Activated CD8-positive, alpha-beta memory T cell treated with anti-CD3 and anti-CD28 coated beads for 36 hours (primary cell): Measurements from ENCODE around the gene PCDHB12. TPM values are rescaled to one million over a fixed set of nuclear protein-coding genes. Genes with fewer than 3 reads are reported as not detected.
"Not testable (repeated sequence)": the region's sequence is repeated elsewhere in the genome, so short reads cannot be mapped to it uniquely, and the experiment has no call there.

Experiments
- CTCF ChIA-PET: fragments of 350-600 bp; sonication (Branson Sonifier 250); formaldehyde crosslinking; loops from one replicate; lab custom pipeline; 2021; ENCODE audit warnings: antibody characterized with exemption; lab: Charles Lee
- POLR2A ChIA-PET: fragments of 350-600 bp; sonication (Branson Sonifier 250); formaldehyde crosslinking; loops from one replicate; lab custom pipeline; 2021; ENCODE audit warnings: antibody characterized with exemption; lab: Charles Lee
- total RNA-seq, 2 experiments: library from RNA; stranded (reverse); gene quantifications; one replicate each; pipeline ENCODE4 v1.2.3, GENCODE V29; 2021

The PCDHB12 gene
- total RNA-seq, 2 experiments from 2014 or later: not detected

DNA sequence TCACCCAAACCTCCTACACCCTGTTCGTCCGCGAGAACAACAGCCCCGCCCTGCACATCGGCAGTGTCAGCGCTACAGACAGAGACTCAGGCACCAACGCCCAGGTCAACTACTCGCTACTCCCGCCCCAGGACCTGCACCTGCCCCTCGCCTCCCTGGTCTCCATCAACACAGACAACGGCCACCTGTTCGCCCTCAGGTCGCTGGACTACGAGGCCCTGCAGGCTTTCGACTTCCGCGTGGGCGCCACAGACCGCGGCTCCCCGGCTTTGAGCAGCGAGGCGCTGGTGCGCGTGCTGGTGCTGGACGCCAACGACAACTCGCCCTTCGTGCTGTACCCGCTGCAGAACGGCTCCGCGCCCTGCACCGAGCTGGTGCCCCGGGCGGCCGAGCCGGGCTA lies 7.4 kb upstream of the PCDHB12 start:
- CTCF ChIA-PET, POLR2A ChIA-PET: not testable (repeated sequence)

DNA sequence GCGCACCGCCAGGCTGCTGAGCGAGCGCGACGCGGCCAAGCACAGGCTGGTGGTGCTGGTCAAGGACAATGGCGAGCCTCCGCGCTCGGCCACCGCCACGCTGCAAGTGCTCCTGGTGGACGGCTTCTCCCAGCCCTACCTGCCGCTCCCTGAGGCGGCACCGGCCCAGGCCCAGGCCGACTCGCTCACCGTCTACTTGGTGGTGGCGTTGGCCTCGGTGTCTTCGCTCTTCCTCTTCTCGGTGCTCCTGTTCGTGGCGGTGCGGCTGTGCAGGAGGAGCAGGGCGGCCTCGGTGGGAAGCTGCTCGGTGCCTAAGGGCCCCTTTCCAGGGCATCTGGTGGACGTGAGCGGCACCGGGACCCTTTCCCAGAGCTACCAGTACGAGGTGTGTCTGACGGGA lies 6.9 kb upstream of the PCDHB12 start:
- POLR2A ChIA-PET: not testable (repeated sequence)
- CTCF ChIA-PET: interaction anchor here (0.7 kb wide), 1 partner anchor 357 kb away, joined by 3 read pairs; no protein-coding TSS in a partner anchor

DNA sequence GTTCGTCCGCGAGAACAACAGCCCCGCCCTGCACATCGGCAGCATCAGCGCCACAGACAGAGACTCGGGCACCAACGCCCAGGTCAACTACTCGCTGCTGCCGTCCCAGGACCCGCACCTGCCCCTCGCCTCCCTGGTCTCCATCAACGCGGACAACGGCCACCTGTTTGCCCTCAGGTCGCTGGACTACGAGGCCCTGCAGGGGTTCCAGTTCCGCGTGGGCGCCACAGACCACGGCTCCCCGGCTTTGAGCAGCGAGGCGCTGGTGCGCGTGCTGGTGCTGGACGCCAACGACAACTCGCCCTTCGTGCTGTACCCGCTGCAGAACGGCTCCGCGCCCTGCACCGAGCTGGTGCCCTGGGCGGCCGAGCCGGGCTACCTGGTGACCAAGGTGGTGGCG lies 1.8 kb downstream of the PCDHB12 start:
- POLR2A ChIA-PET, CTCF ChIA-PET: not testable (repeated sequence)

DNA sequence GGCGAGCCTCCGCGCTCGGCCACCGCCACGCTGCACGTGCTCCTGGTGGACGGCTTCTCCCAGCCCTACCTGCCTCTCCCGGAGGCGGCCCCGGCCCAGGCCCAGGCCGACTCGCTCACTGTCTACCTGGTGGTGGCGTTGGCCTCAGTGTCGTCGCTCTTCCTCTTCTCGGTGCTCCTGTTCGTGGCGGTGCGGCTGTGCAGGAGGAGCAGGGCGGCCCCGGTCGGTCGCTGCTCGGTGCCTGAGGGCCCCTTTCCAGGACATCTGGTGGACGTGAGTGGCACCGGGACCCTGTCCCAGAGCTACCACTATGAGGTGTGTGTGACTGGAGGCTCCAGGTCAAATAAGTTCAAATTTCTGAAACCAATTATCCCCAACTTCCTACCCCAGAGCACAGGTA lies 2.3 kb downstream of the PCDHB12 start:
- POLR2A ChIA-PET: not testable (repeated sequence)

DNA sequence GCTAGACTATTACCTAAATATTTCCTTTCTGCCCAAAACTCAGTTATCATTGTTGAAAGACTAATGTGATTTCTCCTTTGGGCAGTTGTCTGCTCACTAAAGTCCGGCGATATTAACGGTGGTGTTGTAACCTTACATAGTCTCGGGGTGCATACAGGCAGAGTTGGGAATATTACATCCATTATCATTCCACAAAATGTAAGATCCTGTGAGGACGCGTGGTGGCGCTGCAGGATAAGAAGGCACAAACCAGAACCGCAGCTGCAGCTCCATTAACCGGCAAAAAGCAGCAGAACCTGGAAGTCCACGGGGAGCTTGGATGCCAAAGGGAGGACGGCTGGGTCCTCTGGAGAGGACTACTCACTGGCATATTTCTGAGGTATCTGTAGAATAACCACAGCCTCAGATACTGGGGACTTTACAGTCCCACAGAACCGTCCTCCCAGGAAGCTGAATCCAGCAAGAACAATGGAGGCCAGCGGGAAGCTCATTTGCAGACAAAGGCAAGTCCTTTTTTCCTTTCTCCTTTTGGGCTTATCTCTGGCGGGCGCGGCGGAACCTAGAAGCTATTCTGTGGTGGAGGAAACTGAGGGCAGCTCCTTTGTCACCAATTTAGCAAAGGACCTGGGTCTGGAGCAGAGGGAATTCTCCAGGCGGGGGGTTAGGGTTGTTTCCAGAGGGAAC lies 5.3 kb downstream of the PCDHB12 start, which contains the start of gene PCDHB13:
TSS of gene PCDHB13 (plus strand) at position 264 of the 684 bp plus-strand sequence. CDS start at position 469, 205 bp downstream.
- CTCF ChIA-PET: not testable (repeated sequence)

More for the DNA sequence above, 2.3 kb downstream of the PCDHB12 start:
- CTCF ChIA-PET: not testable (repeated sequence)

DNA sequence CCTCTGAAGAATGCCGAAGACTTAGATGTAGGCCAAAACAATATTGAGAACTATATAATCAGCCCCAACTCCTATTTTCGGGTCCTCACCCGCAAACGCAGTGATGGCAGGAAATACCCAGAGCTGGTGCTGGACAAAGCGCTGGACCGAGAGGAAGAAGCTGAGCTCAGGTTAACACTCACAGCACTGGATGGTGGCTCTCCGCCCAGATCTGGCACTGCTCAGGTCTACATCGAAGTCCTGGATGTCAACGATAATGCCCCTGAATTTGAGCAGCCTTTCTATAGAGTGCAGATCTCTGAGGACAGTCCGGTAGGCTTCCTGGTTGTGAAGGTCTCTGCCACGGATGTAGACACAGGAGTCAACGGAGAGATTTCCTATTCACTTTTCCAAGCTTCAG lies 6.1 kb downstream of the PCDHB12 start:
- POLR2A ChIA-PET: interaction anchor here (0.7 kb wide), 1 partner anchor 271 kb away, joined by 3 read pairs; no protein-coding TSS in a partner anchor
- CTCF ChIA-PET: not testable (repeated sequence)

More for the DNA sequence above, 5.3 kb downstream of the PCDHB12 start, which contains the start of gene PCDHB13:
- POLR2A ChIA-PET: interaction anchor here (0.7 kb wide), 1 partner anchor 272 kb away, joined by 3 read pairs; no protein-coding TSS in a partner anchor

DNA sequence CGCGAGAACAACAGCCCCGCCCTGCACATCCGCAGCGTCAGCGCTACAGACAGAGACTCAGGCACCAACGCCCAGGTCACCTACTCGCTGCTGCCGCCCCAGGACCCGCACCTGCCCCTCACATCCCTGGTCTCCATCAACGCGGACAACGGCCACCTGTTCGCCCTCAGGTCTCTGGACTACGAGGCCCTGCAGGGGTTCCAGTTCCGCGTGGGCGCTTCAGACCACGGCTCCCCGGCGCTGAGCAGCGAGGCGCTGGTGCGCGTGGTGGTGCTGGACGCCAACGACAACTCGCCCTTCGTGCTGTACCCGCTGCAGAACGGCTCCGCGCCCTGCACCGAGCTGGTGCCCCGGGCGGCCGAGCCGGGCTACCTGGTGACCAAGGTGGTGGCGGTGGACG lies 7.0 kb downstream of the PCDHB12 start:
- CTCF ChIA-PET, POLR2A ChIA-PET: not testable (repeated sequence)

DNA sequence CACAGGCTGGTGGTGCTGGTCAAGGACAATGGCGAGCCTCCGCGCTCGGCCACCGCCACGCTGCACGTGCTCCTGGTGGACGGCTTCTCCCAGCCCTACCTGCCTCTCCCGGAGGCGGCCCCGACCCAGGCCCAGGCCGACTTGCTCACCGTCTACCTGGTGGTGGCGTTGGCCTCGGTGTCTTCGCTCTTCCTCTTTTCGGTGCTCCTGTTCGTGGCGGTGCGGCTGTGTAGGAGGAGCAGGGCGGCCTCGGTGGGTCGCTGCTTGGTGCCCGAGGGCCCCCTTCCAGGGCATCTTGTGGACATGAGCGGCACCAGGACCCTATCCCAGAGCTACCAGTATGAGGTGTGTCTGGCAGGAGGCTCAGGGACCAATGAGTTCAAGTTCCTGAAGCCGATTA lies 7.5 kb downstream of the PCDHB12 start:
- CTCF ChIA-PET, POLR2A ChIA-PET: not testable (repeated sequence)

DNA sequence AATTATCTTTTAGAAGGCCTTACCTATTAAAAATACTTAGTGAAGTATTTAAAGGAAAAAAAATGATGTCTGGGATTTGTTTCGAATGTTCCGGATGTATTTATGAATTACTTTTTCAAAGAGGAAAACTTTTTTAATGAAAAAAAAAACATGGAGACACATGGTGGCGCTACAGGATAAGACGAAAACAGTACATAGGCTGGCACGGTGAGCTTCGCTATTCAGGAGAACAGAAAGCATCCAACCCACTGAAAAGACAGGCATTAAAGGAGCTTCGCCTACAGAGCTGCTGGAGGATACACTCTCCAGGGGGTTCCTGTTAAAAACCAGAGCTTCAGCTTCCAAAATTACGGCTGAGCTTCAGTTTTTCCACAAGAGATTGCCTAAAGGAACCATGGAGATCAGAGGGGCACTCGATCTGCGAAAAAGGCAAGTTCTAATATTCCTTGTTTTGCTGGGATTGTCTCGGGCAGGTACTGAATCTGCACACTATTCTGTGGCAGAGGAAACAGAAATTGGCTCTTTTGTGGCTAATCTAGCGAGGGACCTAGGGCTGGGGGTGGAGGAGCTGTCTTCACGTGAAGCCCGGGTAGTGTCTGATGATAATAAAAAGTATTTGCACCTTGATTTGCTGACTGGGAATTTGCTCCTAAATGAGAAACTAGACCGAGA lies 14.7 kb downstream of the PCDHB12 start, which contains the start of gene PCDHB14:
TSS of gene PCDHB14 (plus strand) at position 232 of the 672 bp plus-strand sequence. CDS start at position 395, 163 bp downstream.
- CTCF ChIA-PET: no interaction called here

DNA sequence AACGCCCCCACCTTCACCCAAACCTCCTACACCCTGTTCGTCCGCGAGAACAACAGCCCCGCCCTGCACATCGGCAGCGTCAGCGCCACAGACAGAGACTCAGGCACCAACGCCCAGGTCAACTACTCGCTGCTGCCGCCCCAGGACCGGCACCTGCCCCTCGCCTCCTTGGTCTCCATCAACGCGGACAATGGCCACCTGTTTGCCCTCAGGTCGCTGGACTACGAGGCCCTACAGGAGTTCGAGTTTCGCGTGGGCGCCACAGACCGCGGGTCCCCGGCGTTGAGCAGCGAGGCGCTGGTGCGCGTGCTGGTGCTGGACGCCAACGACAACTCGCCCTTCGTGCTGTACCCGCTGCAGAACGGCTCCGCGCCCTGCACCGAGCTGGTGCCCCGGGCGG lies 16.3 kb downstream of the PCDHB12 start:
- POLR2A ChIA-PET, CTCF ChIA-PET: not testable (repeated sequence)

More for the DNA sequence above, 14.7 kb downstream of the PCDHB12 start, which contains the start of gene PCDHB14:
- POLR2A ChIA-PET: no interaction called here

DNA sequence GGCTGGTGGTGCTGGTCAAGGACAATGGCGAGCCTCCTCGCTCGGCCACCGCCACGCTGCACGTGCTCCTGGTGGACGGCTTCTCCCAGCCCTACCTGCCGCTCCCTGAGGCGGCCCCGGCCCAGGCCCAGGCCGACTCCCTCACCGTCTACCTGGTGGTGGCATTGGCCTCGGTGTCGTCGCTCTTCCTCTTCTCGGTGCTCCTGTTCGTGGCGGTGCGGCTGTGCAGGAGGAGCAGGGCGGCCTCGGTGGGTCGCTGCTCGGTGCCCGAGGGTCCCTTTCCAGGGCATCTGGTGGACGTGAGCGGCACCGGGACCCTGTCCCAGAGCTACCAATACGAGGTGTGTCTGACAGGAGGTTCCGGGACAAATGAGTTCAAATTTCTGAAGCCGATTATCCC lies 16.9 kb downstream of the PCDHB12 start:
- CTCF ChIA-PET, POLR2A ChIA-PET: not testable (repeated sequence)

DNA sequence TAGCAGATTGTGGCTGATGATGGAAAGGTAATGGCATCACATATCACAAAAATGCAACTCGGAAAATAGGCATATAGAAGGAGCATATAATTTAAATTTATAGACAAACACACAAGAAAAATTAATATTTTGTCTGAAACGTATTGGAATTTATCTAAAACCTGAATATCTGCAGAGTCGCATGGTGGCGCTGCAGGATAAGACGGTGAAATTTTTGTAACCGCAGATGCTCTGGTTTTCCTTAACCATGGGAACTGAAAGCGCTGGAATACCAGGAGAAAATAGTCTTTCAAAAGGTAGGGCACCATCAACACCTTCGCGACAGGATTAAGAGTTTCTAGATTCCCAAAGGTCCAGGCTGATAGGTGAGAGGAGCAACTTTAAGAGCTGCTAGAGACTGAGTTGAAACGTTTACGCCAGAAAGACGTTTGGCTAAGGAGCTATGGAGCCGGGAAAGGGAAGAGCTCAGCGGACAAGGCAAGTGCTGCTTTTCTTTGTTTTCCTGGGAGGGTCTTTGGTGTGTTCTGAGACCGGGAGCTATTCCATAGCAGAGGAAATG lies 25.7 kb downstream of the PCDHB12 start:
- POLR2A ChIA-PET: no interaction called here
- CTCF ChIA-PET: interaction anchor here (0.5 kb wide), 1 partner anchor 148 kb away, joined by 3 read pairs; no protein-coding TSS in a partner anchor

DNA sequence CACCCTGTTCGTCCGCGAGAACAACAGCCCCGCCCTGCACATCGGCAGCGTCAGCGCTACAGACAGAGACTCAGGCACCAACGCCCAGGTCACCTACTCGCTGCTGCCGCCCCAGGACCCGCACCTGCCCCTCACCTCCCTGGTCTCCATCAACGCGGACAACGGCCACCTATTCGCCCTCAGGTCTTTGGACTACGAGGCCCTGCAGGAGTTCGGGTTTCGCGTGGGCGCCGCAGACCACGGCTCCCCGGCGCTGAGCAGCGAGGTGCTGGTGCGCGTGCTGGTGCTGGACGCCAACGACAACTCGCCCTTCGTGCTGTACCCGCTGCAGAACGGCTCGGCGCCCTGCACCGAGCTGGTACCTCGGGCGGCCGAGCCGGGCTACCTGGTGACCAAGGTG lies 27.4 kb downstream of the PCDHB12 start:
- CTCF ChIA-PET, POLR2A ChIA-PET: not testable (repeated sequence)

DNA sequence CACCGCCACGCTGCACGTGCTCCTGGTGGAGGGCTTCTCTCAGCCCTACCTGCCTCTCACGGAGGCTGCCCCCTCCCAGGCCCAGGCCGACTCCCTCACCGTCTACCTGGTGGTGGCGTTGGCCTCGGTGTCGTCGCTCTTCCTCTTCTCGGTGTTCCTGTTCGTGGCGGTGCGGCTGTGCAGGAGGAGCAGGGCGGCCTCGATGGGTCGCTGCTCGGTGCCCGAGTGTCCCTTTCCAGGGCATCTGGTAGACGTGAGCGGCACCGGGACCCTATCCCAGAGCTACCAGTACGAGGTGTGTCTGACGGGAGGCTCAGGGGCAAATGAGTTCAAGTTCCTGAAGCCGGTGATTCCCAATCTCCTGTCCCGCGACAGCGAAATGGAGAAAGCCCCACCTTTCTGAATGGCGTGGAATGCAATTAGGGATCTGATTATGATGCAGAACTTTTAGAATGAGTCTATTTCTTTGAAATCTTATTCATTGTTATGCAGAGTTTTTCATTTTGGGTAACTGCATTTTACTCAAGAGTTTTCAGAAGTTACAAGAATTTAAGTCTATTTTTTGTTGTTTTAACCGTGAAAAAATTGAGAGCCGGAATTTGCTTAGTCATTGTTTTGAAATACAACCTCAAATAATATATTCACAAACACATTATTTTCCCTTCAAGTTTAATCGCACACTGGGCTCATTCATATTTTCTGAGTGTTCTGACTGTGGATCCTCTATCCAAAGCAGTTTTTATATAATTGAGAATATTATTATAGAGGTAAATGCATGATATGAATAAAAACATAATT lies 28.2 kb downstream of the PCDHB12 start:
- ChIA-PET CTCF (no interaction called here), POLR2A (no interaction called here)

DNA sequence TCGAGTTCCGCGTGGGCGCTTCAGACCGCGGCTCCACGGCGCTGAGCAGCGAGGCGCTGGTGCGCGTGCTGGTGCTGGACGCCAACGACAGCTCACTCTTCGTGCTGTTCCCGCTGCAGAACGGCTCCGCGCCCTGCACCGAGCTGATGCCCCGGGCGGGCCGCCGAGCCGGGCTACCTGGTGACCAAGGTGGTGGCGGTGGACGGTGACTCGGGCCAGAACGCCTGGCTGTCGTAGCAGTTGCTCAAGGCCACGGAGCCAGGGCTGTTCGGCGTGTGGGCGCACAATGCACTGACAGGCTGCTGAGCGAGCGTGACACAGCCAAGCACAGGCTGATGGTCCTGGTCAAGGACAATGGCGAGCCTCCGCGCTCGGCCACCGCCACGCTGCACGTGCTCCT lies 33.0 kb downstream of the PCDHB12 start:
- ChIA-PET CTCF (no interaction called here), POLR2A (no interaction called here)

DNA sequence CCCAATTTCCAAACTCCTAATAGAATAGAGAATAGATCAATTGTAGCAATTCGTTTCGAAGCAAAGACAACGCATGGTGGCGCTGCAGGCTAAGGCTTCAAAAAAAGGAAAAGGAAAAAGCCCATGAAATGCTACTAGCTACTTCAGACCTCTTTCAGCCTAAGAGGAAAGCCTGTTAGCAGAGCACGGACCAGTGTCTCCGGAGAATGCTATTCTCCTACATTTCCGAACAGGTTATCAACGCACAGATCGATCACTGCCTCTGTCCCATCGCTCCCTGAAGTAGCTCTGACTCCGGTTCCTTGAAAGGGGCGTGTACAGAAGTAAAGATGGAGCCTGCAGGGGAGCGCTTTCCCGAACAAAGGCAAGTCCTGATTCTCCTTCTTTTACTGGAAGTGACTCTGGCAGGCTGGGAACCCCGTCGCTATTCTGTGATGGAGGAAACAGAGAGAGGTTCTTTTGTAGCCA lies 36.8 kb downstream of the PCDHB12 start, which contains the start of gene PCDHB15:
TSS of gene PCDHB15 (plus strand) at position 146 of the 468 bp plus-strand sequence. CDS start at position 330, 184 bp downstream.
- ChIA-PET POLR2A (no interaction called here), CTCF (interaction anchor here (1.3 kb wide), 1 partner anchor 319 kb away, joined by 5 read pairs; no protein-coding TSS in a partner anchor)

DNA sequence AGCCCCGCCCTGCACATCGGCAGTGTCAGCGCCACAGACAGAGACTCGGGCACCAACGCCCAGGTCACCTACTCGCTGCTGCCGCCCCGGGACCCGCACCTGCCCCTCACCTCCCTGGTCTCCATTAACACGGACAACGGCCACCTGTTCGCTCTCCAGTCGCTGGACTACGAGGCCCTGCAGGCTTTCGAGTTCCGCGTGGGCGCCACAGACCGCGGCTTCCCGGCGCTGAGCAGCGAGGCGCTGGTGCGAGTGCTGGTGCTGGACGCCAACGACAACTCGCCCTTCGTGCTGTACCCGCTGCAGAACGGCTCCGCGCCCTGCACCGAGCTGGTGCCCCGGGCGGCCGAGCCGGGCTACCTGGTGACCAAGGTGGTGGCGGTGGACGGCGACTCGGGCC lies 38.5 kb downstream of the PCDHB12 start:
- CTCF ChIA-PET, POLR2A ChIA-PET: not testable (repeated sequence)

DNA sequence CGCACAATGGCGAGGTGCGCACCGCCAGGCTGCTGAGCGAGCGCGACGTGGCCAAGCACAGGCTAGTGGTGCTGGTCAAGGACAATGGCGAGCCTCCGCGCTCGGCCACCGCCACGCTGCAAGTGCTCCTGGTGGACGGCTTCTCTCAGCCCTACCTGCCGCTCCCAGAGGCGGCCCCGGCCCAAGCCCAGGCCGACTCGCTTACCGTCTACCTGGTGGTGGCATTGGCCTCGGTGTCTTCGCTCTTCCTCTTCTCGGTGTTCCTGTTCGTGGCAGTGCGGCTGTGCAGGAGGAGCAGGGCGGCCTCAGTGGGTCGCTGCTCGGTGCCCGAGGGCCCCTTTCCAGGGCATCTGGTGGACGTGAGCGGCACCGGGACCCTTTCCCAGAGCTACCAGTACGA lies 38.9 kb downstream of the PCDHB12 start:
- CTCF ChIA-PET, POLR2A ChIA-PET: not testable (repeated sequence)

DNA sequence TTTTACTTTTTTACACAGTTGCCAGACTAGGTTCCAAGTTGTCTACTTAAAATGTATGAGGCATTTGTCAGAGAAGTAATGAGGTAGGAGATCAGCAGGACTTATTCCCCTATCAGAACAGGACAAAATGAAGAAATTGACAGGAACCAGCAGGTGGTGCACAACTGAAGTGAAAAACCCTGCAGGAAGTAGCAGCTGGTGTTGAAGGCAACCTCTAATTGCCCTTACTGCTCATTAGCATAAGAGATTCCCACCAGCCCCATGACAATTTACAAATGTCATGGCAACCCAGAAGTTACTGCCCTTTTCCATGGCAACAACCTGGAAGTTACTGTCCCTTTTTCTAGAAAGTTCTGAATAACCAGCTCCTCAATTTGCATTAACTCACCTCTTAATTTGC lies 42.1 kb downstream of the PCDHB12 start:
- POLR2A ChIA-PET: no interaction called here
- CTCF ChIA-PET: no interaction called here
